Brain microvascular endothelial cell (primary cell): ENCODE data around the gene ARID5B.
A peak's percentile ranks its signal among the peaks of the same experiment; 100 is the strongest.
"Not testable (repeated sequence)": the region's sequence is repeated elsewhere in the genome, so short reads cannot be mapped to it uniquely, and the experiment has no call there.

ENCODE experiments used
- DNase-seq: peaks from one replicate; pipeline ENCODE4 v3.0.0-alpha.2; 2020
- H3K27ac ChIP-seq: fragments of 250-450 bp; sonication (Bioruptor Pico); 2 replicates; pipeline ENCODE4 v1.5.1; 2020; ENCODE audit warnings: mild to moderate bottlenecking, moderate library complexity
- H3K27me3 ChIP-seq: fragments of 250-450 bp; sonication (Bioruptor Pico); replicated peaks from 2 replicates; pipeline ENCODE4 v1.5.1; 2020; ENCODE audit warnings: mild to moderate bottlenecking
- H3K36me3 ChIP-seq: fragments of 250-450 bp; sonication (Bioruptor Pico); replicated peaks from 2 replicates; pipeline ENCODE4 v1.5.1; 2020; ENCODE audit warnings: mild to moderate bottlenecking
- H3K4me3 ChIP-seq: 2 replicates; pipeline ENCODE4 v1.5.1; 2011; ENCODE audit warnings: low read depth, mild to moderate bottlenecking, control low read depth, low read length, moderate library complexity
- in situ Hi-C: cut with HindIII; loops from 2 replicates; pipeline ENCODE4 v1.10.0; 2017; ENCODE audit warnings: low sequenced_read_pairs, low pct_ligation_motif_present
- TF ChIP-seq, protein P1 (sequence below): IDR thresholded peaks from 2 replicates; pipeline ENCODE4 v1.5.1; 2011; ENCODE audit warnings: low read depth, mild to moderate bottlenecking, moderate library complexity, low read length, control low read depth, inconsistent platforms; ENCODE audit errors: missing control alignments

ARID5B gene

DNA sequence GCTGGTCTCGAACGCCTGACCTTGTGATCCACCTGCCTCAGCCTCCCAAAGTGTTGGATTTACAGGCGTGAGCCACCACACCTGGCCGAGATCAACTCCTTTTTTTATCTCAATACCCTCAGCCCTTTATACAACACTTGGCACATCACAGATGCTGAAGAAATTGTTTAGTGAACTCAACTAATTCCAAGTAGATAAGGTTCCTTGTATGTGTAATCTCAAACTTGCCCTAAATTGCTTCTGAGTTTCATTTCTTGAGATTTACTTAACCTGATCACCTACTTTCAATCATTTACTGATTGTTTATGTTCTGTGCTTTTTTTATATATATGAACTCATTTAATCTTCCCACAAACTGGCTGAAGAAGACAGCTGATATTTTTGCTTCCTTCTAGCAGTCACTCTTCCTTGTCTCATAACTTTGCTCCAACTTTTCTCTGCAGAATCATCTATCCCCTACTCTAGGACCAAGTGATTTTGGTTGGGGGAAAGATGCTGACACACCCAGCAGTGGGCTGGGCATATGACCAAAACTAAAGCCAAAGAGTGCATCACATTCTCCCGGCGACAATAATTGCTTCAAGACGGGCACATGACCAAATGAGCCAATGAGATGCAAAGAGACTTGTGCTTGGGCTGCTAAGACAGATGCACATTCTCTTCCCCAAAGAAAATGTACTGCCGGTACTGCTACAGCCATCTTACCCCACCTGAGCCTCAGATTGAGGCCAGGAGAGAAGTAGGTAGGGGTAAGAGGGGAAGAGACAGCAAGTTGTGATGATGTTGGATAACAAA, 40.3 kb upstream of the ARID5B start:
- in situ Hi-C loops, result no loop called here
- H3K4me3 ChIP-seq, result no peak overlapping the region
- H3K27me3 ChIP-seq, result no peaks in the 10 kb centered on the region
- DNase-seq, result no peak
- TF ChIP-seq, protein P1, sequence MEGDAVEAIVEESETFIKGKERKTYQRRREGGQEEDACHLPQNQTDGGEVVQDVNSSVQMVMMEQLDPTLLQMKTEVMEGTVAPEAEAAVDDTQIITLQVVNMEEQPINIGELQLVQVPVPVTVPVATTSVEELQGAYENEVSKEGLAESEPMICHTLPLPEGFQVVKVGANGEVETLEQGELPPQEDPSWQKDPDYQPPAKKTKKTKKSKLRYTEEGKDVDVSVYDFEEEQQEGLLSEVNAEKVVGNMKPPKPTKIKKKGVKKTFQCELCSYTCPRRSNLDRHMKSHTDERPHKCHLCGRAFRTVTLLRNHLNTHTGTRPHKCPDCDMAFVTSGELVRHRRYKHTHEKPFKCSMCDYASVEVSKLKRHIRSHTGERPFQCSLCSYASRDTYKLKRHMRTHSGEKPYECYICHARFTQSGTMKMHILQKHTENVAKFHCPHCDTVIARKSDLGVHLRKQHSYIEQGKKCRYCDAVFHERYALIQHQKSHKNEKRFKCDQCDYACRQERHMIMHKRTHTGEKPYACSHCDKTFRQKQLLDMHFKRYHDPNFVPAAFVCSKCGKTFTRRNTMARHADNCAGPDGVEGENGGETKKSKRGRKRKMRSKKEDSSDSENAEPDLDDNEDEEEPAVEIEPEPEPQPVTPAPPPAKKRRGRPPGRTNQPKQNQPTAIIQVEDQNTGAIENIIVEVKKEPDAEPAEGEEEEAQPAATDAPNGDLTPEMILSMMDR, result no peak
- no peaks in the 10 kb centered on the region for H3K36me3 ChIP-seq
- H3K27ac ChIP-seq, result no peak overlapping the region

DNA sequence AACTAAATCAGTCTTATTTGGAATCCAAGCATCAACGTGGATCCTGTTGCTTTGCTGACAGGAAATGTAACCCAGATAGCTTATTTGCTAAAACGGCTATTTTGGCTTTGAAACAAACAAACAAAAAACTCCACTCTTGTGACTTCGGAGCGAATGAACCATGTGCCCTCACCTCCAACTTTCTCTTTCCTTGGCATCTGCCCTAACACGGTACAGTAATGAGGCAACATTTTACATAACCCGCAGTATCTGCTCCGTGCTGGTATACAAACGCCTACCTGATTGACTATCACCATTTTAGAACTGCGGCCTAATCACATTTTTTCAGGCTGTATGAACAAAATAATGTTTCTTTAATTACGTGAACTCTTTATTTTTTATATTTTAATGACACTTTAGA, 37.5 kb upstream of the ARID5B start:
- H3K36me3 ChIP-seq, result no peaks in the 10 kb centered on the region
- H3K4me3 ChIP-seq, result no peak overlapping the region
- TF ChIP-seq, protein P1, result no peak
- H3K27ac ChIP-seq, result no peak overlapping the region
- in situ Hi-C loops, result no loop called here
- no peak for DNase-seq
- no peaks in the 10 kb centered on the region for H3K27me3 ChIP-seq

DNA sequence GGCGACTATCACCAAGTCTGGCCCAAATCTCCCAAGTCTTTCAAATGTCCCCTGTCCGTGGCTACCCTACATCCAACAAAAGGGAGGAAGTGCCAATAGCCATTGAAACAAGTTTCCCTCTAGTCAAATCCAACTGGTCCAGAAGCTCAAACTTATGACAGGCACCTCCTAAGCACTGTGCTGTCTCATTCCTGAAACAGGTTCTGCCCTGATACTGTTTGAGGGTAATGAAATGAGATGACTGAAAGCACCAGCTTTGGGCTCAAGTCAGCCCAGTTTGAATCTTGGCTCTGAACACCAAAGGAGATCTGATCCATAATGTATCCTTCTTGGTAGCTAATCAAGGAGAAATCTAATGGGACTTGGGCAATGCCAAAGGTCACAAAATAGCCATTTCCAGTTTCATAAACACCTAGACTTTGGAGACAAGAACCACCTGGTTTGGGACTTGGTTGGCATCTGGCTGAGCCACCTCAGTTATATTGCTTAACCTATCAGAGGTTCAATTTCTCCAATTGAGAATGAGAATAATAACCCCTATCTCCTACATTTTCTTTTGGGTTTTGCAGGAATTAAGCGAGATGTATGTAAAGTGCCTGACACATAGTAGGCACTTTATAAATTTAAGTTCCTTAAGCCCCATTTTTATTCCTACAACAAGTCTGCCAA, 34.7 kb upstream of the ARID5B start:
- Histone ChIP-seq H3K27me3 (no peaks in the 10 kb centered on the region), H3K36me3 (no peaks in the 10 kb centered on the region), H3K27ac (no peak overlapping the region), H3K4me3 (no peak overlapping the region)
- in situ Hi-C loops, result no loop called here
- TF ChIP-seq, protein P1, result no peak
- DNase-seq, result no peak

DNA sequence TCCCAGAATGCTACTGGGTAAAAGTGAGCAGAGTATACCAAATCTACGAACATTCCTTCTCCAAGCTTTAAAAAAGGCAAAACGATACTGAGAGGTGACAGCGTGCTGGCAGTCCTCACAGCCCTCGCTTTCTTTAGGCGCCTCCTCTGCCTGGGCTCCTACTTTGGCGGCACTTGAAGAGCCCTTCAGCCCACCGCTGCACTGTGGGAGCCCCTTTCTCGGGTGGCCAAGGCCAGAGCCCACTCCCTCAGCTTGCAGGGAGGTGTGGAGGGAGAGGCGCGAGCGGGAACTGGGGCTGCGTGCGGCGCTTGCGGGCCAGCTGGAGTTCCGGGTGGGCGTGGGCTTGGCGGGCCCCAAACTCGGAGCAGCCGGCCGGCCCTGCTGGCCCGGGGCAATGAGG, 34.1 kb upstream of the ARID5B start:
- H3K36me3 ChIP-seq, H3K27ac ChIP-seq, DNase-seq, in situ Hi-C loops, H3K27me3 ChIP-seq: not testable (repeated sequence)
- peak overlapping the region; percentile 20 for H3K4me3 ChIP-seq

DNA sequence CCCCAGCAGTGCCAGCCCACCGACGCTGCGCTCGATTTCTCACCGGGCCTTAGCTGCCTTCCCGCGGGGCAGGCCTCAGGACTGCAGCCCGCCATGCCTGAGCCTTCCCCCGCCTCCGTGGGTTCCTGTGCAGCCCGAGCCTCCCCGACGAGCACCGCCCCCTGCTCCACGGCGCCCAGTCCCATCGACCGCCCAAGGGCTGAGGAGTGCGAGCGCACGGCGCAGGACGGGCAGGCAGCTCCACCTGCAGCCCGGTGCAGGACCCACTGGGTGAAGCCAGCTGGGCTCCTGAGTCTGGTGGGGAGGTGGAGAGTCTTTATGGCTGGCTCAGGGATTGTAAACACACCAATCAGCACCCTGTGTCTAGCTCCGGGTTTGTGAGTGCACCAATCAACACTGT, 33.7 kb upstream of the ARID5B start:
- H3K36me3 ChIP-seq, in situ Hi-C loops, H3K27me3 ChIP-seq, DNase-seq, H3K4me3 ChIP-seq, H3K27ac ChIP-seq: not testable (repeated sequence)
- TF ChIP-seq, protein P1, result peak; percentile 21

DNA sequence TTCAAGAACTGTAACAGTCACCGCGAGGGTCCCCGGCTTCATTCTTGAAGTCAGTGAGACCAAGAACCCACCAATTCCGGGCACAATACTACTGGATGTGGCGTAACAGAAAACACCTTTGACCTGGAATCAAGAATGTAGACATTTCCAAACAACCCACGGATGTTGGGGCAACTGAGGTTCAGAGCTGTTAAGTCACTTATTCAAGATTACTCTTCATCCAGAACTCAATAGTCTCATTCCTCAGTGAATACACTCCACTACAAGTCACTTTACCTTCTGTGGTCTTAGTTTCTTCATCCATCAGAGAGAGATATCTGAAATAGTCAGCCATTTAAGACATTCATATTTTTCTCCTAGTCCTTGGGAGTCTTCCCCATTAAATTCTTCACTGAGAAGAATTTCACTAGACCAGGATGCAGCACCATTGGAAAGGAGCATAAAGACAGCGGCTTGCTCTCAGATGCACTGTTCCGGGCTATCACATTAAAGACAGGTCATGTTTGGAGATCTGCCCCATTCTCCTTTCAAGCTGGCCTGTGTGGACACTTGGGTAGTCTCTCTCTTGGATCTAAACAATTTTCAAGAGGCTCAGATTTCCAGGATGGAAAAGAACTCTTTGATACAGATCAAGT, 32.3 kb upstream of the ARID5B start:
- no peaks in the 10 kb centered on the region for H3K36me3 ChIP-seq
- no peak for DNase-seq
- H3K27me3 ChIP-seq, result no peaks in the 10 kb centered on the region
- H3K27ac ChIP-seq, result no peak overlapping the region
- in situ Hi-C loops, result no loop called here
- no peak overlapping the region for H3K4me3 ChIP-seq
- TF ChIP-seq, protein P1, result no peak
